Measurements from ENCODE around the gene STX8.

The STX8 gene

DNA sequence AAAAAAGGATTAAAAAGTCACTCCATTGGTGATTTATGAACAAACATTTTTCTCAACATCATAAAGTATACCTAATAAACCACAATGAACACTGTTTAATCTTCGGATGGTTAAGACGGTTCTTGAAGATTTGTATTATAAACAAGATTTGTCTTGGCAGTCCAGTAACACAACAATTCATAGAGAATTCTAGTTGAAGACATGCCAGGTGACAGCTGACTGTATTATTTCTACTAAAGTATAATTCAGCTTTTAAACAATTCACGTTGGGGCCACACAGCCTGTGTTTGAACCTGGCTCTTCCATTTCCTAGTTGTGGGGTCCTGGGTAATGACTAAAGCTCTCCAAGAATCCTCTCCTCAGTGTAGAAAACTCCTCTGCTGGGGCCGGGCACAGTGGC is 22.0 kb downstream of the STX8 start:
- no peak for DNase-seq

DNA sequence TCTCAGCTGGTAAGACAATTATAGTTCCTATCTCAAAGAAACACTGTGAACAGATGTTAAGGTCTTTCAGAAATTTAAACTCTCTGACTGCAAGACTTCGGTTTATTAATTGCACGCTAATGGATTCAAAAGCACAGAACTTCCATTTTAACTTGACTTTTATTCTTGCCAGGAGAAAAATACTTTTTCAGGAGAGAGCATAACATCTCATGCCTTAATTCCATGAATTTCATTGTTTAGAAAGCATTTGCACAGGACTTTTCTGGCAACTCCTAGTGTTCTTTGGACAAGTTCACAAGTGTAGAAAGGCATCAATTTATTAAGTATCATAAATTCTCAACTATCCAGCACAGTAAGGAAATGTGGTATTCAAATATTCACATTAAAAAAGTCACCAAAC is 22.4 kb downstream of the STX8 start:
- no peak for DNase-seq

- DNase-seq: peak; percentile 37
These were observed 26.4 kb downstream of the STX8 start for GRCh38 chr17:9549215-9549614.

- DNase-seq: no peak
These were observed 31.4 kb downstream of the STX8 start for GRCh38 chr17:9544221-9544620.

- DNase-seq: no peak
These were observed 33.9 kb downstream of the STX8 start for GRCh38 chr17:9541718-9542117.

DNA sequence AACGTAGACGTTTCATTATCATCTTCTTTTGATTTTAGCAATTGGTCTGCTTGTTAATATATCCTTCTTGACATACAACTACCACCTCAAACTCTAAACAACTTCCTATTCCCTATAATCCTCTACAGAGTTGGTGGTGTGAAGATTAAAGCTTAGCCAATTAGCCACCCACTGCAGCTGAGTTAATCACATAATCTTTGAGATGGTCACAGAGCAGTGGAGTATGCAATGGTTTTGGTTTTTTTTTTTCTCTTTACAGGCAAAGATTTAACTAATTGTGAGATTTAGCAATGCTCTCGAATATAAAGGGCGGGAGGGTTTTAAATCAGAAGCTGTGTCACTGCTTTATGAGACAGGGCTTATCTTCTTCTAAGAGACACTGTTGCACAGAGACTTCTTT is 37.0 kb downstream of the STX8 start:
- no peak for DNase-seq

DNA sequence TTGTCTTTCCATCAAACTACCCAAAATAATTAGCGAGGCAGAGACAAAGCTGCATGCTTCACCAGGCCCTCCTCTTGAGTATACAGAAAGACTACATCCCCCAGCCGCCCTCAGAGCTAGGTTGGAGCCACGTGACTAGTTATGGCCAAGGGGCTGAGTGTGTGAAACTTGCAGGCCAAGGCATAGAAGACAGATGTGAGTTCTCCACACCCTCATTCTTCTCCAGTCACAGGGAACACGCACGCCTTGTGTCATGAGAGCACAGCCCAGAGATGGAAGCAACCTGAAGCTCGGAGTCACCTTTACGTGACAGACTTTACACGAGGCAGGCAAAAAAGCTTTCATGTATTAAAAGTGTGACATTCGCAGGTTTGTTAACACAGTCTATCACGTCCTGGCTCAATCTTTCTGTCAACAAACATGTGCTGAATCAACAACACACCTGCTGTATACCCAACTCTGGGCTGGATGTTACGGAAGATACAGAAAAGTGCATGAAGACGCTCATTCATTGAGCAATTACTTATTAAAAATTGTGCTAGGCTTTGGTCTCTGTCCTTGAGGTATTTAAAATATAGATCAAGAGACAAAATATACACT is 38.3 kb downstream of the STX8 start:
- no peak for DNase-seq

- no peak for DNase-seq
These were observed 39.6 kb downstream of the STX8 start for GRCh38 chr17:9536061-9536460.

- no peak for DNase-seq
These were observed 42.2 kb downstream of the STX8 start for GRCh38 chr17:9533441-9533840.

- no peak for DNase-seq
These were observed 42.9 kb downstream of the STX8 start for GRCh38 chr17:9532715-9533114.

- DNase-seq: no peak
These were observed 44.6 kb downstream of the STX8 start for GRCh38 chr17:9531034-9531433.

DNA sequence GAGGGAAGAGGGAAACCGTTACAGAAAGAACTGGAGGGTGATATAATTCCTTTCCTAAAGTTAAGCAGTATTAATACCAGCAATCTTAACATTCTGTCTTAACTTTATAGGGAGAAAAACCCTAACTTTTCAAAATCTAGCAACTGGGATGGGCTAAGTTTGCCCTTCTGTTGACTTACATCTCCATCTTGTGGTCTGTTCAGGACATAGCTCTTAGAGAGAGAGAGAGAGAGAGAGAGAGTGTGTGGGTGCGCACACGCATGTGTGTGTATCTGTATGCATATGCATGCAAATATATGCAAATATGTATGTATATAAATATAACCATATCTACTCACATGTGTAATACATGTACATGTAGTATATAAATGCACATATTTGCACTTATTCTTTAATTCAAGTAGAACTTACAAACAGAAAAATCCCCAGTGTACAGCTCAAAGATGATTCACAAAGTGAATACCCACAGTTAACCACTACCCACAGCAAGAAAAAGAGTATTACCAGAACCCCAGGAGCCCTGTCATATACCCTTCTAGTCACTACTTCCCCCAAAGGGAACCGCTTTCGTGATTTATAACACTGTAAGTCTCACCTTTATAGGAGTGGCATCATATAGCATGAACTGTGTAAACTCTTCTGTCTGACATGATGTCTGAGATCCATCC is 46.5 kb downstream of the STX8 start:
- peak; percentile 18 for DNase-seq

DNA sequence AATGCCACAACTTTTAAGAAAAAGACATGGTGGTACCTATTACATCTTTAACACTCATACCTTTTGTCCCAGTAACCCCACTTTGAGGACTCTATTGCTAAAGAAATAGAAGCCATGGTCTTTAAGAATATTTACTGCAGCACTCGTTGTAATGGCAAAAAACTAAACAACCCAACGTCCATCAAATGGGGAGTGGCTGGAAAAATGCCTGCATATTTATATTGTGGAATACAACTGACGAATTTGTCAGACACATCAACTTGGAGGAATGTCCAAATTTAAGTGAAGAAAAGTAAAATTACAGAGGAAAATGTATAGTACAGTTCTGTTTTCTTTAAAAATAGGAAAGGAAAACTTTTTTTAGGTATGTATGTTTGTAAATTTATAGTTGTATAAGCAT is 47.8 kb downstream of the STX8 start:
- DNase-seq: no peak

GRCh38 chr17:9522074-9522473 is 53.5 kb downstream of the STX8 start:
- DNase-seq: peak; percentile 24

DNA sequence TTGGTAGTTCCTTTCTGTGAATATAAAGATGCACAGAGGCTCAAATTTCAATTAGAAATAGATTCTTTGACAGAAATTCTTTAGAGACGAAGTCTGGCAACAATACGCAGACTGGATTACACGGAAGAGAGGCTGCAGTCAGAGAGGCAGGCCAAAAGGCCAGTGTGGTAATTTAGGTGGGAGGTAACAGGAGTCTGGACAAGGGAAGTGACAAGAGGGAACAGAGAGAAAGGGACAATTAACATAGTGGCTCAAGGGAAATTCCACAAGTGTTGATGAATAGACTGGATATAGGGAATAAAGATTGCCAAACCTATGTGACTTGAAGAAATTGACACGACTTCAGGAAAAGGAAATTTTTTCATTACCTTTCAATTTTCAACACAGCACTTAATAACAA is 54.6 kb downstream of the STX8 start:
- DNase-seq: no peak

DNA sequence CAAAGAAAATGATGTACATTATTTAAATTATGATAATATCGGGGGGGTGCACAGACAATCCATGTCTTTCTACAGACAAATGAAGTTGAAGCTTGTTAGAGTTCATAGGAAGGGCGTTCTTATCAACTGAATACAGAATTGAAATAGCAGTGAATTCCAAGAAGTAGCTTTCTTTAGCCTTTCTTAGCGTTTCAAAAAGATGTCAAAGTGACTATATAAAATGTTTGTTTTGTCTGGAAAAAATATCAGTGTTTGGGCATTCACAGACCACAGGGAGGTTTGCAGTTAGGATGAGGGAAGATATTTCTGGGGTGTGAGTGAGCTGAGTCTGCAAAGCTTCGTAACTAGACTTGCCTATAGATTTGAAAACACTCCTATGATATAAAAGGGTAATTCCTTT is 55.0 kb downstream of the STX8 start:
- DNase-seq: no peak

DNA sequence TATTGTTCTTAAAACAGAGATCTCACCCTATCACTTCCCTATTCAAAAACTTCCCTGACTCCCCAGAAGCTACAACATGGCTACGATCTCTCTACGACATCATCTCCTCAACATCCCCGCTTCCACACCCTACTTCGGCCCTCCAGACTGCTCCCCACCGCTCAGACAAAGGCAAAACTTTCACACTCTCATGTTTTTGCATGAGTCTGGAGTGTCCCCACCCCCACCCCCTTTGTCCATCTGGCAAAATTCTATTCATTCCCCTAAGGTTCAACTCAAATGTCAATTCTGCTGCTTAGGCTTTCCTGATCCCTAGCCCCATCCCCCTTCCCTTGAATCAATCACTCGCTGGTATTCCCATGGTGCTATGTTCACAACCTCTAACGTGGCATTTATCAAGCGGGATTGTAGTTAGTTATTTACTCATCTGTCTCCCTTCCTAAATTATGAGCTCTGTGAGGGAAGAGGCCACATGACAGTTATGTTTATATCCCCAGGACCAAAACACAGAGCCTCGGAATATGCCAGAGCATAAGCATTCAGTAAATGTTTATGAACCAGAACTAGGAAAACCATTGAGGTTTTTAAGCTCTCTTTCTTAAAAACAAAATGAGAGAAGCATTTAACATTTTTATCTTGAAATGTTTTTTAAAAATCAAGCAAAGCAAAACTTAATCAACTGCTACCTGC is 55.9 kb downstream of the STX8 start:
- no peak for DNase-seq

DNA sequence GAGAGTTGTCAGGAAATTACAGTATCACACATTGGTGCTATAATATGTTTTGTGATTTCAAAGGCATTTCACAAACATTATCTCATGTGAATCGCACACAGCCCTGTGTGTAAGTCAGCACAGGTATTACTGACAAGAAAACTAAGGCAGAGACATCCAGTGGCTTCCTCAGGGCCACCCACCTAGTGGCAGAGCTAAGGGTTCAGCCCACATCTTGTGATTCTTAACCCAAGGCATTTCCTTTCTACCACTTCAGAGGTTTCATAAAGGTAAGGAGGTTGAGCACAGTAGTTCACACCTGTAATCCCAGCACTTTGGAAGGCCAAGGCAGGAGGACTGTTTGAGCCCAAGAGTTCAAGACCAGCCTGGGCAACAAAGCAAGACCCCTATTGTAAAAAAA is 58.2 kb downstream of the STX8 start:
- peak; percentile 7 for DNase-seq

- no peak for DNase-seq
These were observed 62.4 kb downstream of the STX8 start for GRCh38 chr17:9513266-9513665.

- DNase-seq: no peak
These were observed 63.1 kb downstream of the STX8 start for GRCh38 chr17:9512323-9513168.

GRCh38 chr17:9509236-9509816 is 66.3 kb downstream of the STX8 start:
- no peak for DNase-seq

DNA sequence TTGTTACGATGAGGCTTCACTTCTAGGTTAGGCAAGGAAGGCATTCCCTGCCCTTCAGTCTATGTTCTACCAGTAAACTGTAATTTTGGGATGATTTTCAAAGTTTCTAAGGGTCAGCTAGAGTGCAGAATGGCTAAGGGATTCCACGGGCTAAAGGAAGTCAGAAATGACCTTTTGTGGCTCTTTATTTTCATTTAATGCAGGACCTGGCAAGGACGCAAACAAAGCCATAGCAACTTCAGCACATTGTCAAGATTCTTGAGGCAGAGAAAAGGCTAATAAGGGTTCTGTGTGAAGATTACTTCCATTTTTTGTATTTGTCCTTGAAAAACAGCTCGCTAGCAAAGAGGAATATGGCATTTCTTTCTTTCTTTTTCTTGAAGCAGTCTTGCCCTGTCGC is 76.6 kb downstream of the STX8 start:
- DNase-seq: no peak

DNA sequence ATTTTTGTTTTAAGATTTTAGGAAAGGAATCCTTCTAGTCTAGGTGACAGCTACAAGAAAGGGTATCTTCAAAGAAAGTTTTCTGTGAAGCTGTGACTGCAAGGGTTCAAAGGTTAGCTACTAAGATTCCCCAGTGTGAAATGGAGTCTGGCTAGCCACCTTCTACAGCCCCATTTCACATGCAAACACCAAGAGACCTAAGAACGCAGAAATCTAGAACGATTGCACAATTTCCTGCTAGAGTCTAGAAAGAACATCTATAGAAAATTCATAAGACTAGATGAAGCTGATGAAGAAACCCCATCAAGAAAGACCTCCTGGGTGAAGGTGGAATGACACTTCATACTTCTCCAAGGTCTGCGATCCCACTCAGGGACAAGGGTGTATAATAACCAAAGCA is 77.1 kb downstream of the STX8 start:
- no peak for DNase-seq
